Esophagus squamous epithelium (tissue), 4 donors: ENCODE measurements around the gene CROCC.

Experiments
- CTCF ChIP-seq, 6 experiments: fragments of 450-650 bp in 4 of 6; fragments of 200-600 bp in 2 of 6; sonication (generic) in 2 of 6; IDR thresholded peaks; one replicate each; pipeline ENCODE4 v1.5.1; 2016 to 2019; ENCODE audit warnings: antibody characterized with exemption in 6 of 6, mild to moderate bottlenecking in 4 of 6, moderate library complexity in 4 of 6
- POLR2A ChIP-seq, 4 donors: fragments of 450-650 bp; IDR thresholded peaks; one replicate each; pipeline ENCODE4 v1.6.1; 2017; ENCODE audit warnings: antibody characterized with exemption in 4 of 4, mild to moderate bottlenecking in 4 of 4, moderate library complexity in 3 of 4

GRCh38 chr1:16913181-16913832, 8.4 kb upstream of the CROCC start:
- TF ChIP-seq CTCF (IDR thresholded peaks at IDR 0.05) = no peak
- TF ChIP-seq POLR2A (IDR thresholded peaks at IDR 0.05) = no peak
